Myocyte (in vitro differentiated cells): ENCODE measurements around the gene MAMLD1. TPM values are rescaled to one million over a fixed set of nuclear protein-coding genes. Genes with fewer than 3 reads are reported as not detected.

Experiments used
- DNase-seq: peaks from one replicate; pipeline ENCODE4 v3.0.0-alpha.2; 2012; ENCODE audit warnings: low read depth
- total RNA-seq: library from RNA; depleted of rRNA; stranded (reverse); fragments of >200 nt; gene quantifications from 2 replicates; pipeline ENCODE4 v1.2.3, GENCODE V29; 2014

Gene MAMLD1
- total RNA-seq, 1 donor from 2014 or later: 2.4 TPM

DNA sequence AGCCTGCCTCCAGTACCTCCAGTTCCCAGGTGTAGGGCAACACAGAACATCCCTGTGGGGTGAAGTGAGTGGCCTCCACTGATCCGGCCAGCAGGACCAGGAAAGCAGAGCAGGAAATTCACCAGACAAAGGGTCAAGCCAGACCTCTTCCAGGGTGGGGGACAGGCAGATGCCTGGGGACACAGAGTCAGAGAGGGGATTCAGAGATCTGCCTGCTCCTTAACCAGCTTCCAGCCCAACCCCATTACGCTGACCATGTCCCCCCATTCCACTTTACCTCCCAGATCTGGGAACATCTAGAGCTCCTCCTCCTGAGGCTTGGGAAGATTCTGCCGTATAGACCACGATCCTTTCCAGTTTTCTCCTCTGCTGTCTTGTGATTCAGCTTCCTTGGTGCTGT is 132.4 kb downstream of the MAMLD1 start:
- no peak for DNase-seq

DNA sequence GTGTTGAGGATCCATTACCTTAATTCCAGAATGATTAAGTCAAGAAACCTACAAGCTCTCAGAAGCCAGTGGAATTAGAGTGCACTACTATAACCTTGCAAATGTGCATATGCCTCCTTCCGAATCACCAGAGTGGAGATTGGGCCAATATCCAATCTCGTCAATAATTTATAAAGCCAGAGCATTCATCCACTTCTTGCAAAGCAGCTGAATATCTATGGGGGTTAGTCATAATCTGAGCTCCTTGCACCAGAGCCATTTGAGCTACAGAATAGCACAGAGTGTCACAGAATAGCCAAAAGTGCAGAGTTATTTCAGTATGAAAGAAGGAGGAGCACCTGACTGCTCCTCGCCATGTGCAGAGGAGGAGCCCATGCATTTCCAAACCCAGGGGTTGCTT is 136.1 kb downstream of the MAMLD1 start:
- DNase-seq: no peak

DNA sequence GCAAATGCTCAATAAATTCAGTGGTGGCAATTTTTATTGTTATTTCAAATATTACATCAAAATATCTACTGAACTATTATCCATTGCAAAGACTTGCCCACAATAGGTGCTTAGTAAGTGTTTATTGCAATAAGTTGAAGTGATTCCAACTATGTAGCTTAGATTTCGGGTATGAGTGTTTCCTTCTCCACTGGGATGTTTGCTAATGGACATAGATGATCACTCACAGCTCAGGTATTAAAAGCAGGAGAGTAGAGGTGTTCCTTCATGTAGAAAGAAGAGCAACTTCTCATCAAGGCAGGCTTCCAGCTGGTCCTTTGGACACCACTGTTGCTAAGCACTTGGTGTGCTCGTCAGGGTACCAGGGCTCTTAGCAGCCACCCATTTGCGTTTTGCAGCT is 139.0 kb downstream of the MAMLD1 start:
- DNase-seq: no peak

DNA sequence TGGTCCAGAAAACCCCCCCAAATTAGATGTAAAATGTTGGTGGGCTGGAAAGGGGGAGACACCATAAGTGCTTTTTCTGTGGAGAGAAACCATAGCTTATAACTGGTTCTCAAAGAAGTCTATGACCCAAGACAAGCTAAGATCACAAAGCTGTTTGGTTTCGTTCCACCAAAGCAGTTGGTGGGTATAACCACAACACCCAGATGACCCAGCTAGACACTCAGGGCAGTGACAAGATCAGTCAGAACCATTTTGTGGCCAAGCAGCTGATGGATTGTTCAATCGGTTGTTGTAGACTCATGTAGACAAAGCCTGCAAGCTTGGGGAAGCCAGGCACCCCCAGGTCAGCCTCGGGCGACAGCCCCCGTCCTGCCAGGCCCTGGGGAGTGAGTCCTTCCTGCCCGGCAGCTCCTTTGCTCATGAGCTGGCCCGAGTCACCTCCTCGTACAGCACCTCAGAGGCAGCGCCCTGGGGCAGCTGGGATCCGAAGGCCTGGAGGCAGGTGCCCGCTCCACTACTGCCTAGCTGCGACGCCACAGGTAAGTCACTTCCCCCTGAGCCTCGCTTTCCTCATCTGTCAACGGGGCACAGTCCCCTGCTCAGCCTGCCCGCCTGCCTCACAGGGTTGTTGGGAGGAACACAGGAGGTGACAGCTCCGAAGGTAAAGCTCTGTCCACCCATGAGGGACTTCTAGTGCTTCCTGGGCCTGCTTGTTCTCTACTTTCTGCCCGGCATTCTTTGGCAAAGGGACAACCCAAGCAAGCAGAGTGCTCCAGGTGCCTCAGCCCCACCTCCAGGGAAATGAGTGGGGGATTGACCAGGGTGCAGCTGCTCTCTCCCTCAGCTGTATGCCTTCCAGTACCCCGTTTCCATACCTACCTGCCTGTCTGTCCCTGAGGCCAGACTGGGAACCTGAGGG is 140.1 kb downstream of the MAMLD1 start:
- DNase-seq: peak; percentile 71

DNA sequence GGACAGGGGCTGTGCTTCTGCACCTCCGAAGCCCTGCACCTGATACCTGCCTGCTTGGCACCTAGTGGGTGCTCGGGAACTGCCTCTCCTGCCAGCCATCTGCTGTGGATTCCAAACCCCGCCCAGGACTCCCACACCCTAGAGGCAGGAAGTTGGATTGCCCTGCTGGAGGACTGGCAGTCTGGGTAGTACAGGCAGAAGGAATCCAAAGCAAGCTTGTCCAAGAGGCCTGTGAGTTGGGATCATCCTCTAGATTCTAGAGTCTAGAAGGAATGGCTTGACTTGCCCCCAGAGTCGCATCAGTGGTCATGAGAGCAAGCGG is 140.7 kb downstream of the MAMLD1 start:
- DNase-seq: peak; percentile 22

DNA sequence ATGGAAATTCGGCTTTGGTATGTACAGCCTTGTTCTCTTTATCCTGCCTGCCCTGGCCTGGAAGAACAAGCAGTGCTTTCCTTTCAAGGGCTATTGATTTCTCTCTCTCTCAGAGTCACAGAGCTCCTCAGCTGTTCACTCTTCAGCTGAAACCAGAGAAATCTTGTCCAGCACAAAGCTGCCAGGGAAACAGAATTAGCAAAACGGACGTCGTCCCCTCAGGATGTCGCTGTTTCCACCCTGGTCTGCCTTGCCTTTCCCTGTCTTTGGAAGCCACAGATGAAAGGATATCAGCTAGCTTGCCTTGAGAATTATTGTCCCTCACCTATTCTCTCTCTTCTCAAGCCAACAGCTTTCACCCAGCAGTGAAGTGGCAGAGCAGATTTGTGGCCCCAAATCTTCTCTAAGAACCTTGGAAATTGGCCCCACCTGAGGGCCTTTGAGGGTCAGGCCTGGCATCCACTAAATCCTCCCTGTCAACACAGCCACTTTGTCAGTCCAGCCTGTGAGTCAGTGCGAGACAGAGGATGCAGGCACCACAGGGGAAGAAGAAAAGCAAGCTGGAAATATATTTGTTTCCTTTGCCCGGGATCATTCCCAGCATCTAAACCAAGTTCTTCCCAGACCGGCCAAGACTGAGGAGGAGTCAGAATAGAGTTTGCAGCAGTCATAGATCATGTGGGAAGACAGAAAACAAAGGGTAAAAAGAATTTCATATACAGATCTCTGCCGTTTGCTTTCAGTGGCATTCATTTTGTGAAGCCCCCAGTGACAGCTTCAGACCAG is 141.5 kb downstream of the MAMLD1 start:
- DNase-seq: peak; percentile 24

DNA sequence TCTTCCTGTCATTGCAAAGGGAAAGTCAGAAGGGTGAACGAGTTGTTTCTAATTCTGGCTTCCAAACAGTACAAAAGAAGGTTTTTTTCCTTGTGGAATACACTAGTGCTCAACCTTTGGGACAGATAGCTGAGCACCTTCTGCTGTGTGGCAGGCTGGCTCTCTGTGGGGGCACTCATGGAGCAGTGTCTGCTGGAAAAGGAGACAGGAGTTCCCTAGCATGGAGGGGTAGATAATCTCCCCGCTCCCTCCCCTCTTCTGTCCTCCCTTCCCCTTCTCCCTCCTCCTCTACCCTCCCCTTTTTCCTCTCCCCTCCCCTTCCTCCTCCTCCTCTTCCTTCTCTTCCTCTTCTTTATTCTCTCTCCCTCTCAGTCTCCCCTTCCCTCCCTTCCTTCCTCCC is 142.9 kb downstream of the MAMLD1 start:
- no peak for DNase-seq

DNA sequence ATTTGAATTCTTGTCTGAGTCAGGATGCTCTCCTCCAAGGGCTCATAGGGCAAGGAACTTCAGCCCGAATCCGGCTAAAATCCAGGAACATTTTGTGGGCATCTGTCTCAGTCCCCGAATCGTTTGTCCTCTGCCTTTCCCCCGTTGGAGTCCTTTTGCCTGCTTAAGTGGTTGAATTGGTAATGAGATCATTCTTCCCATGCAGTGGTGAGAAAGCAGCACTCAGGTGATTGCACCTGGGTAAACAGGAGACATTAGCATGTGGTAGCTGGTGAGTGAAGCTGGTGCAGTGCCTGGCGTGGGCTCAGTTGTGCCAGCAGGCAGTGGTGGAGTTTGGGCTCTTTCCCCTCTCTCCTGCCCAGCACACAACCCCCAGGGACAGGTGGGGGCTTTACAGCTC is 143.4 kb downstream of the MAMLD1 start:
- no peak for DNase-seq

DNA sequence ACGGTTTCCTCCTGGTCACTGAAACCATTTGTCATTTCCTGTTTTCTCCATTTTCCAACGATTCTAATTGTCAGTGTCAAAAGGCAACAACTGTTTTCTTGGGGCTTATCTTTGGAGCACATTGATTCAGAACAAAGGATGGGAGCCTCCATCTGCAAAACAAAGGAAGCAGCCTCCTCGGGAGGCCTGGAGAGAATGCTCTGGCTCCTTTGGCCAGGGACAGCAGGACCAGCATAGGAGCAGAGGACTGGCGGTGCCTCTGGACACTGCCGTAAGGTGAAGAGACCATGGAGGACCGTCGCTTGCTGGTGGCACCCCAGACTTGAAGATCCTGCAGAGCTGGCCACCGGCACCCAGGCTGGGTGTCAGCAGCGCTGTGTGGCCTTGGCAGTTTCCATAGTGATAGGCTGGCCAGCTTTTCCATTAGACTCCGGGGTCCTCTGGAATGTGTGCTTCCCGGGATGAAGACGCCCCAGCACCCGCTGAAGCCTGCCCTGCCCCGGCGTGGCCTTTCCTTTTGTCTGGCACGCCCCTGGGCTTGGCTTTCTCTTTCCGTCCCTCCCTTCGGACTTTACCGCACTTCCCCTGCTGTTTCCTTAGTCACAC is 144.2 kb downstream of the MAMLD1 start:
- peak; percentile 32 for DNase-seq

DNA sequence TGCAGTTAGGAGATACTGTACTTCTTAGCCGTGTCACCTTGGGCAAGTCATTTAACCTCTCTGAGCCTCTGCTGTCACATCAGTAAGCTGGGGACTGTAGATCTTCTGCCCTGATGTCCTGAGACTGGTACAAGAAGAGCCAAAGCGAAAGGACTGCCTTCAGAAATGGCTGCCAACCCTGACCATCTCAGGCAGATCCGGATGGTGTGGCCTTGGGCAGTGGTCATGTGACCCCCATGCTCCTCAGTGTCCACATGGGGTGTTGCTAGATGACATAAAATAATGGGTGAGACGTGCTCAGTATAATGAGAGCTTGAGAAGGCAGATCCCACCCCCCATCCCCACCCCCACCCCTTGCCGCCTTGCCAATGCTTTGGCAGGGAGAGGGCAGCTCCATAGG is 144.9 kb downstream of the MAMLD1 start:
- no peak for DNase-seq

DNA sequence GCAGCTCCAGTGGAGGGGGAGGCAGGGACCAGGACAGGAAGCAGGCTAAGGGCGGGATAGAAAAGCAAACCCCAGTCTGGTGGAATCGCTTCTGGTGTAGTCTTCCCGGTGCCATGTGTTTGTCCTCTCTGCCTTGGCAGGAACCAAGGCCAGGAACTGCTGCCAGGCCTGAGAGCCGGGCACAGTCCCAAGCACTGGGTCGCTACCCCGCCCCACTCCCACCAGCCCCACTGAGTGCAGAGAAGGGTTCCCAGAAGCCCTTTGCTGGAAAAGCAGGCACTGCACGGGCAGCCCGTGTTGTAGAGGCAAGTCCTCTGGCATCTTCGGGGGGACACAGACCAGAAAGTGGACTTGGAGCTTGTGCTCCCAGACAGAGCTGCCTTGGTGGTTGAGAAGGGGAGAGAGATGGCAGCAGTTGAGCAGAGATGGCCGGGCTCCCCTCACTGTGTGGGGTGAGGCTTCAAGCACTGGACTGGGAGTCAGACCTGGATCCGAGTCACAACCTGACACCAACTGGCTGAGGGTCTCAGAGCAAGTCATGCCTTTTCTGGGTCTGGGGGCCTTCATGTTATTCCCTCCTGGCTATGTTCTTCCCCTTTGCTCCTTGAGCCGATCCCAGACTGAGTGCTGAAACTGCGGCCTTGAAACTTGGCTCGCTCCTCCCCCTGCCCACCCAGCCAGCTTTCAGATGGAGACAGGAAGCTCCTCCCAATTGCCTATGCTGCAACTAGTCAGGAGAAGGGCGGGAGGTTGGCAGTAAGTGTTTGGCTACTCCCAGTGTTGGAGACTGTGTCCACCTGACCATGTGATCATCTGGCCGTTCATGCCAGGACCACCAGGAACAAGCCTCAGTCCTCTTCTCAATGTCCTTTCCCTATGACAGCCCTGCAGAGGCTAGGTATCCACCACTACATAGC is 145.6 kb downstream of the MAMLD1 start:
- DNase-seq: no peak

DNA sequence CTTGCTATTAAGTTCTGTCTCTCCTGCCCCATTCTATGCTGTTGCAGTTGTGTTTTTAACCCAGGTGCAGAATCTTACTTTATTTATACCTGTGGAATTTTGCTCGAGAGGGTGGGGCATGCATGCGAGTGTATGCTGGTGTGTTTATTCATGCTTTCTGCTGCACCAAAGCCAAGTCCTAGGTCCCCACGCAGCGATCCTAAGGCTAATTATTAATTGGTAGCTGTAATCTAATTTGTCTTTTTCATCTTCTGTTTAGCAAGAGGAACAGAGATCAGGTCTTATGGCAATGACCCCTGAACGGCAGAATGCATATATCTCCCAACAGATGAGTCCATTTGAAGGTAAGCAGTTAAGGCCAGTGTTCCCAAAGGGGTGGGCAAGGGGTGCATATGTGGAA is 146.6 kb downstream of the MAMLD1 start:
- no peak for DNase-seq

DNA sequence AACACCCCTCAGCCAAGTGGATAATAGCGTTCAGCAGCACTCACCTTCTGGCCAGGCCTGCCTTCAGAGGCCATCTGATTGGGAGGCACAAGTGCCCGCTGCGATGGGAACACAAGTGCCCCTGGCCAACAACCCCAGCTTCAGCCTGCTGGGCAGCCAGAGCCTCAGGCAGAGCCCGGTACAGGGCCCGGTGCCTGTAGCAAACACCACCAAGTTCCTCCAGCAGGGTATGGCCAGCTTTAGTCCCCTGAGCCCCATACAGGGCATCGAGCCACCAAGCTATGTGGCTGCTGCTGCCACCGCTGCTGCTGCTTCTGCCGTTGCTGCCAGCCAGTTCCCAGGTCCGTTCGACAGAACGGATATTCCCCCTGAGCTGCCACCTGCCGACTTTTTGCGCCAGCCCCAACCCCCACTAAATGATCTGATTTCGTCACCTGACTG is 149.4 kb downstream of the MAMLD1 start:
- DNase-seq: no peak

DNA sequence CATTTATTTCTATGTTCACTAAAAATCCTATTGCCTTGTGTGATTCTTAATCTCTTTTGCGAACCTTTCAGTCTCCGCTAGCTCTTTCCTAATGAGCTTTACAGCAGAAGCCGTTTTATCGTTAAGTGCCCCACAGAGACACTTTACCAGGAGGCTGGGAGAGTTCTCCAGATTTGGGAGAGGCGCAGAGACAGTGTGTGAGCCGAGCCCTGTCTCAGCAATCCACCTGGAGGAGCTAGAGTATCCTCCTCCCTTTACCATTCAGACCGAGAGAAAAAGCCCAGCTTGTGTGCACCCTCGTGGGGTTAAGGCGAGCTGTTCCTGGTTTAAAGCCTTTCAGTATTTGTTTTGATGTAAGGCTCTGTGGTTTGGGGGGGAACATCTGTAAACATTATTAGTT is 150.4 kb downstream of the MAMLD1 start:
- no peak for DNase-seq

DNA sequence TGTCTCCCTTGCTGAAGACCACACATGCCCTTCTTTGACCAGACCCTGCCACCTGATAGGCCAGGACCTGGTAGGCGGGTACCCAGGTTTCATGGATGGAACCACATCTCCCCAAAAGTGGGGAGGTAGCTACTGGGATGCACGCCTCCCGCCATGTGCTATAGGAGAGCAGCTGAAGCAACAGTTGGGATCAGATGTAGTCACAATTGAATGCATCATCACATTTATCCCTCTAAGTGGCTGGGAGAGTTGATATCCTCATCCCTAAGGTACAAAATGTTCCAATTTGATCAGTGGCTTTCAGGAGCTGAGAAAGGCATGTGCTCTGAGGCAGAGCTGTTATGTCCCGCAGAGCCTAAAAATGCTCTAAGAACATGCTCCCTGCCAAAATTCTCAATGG is 151.3 kb downstream of the MAMLD1 start:
- DNase-seq: no peak

DNA sequence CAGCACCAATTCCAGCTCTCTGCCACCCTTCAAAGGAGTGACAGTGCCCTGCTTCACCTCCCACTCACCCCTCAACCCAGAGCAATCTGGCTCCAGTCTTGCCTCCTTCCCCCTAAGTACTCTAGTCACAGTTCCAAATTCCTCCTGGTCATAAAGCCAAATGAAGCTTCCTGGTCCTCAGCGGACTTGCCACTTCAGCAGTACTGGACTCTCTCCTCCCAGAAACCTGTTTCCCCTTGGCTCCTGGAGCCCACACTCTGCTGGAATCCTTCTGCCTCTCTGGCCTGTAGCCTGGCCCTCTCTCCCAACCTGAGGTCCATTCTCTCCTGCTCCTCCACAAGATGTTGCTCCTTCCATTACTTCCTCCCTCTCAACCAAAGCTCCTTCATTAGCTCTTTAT is 152.7 kb downstream of the MAMLD1 start:
- no peak for DNase-seq

DNA sequence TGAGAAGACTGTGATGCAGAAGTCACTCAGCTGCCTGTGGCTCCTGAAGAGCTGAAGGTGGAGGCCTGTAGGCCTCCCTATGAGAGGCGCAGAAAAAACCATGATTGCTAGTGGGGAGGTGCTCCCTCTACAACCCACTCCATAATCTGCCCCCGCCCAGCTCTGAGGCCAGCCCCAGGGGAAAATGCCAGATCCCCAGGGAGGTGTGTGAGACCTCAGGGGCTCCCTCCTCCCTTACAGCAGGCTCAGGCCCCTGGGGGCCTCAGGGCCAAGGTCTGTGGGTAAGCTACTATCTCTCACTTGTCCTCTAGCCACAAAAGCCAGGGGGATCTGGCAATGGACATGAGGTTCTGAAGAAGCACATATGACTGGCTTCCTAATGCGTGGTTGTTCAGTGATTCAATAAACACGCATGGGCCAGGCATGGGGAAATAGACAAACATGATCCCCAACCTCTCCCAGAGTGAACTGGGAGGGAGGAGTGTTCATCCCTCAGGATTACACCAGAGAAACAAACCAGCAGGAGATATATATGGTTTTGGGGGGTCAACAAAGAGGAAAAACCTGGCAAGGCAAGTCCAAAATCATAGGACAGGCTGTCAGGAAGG is 154.3 kb downstream of the MAMLD1 start:
- no peak for DNase-seq

DNA sequence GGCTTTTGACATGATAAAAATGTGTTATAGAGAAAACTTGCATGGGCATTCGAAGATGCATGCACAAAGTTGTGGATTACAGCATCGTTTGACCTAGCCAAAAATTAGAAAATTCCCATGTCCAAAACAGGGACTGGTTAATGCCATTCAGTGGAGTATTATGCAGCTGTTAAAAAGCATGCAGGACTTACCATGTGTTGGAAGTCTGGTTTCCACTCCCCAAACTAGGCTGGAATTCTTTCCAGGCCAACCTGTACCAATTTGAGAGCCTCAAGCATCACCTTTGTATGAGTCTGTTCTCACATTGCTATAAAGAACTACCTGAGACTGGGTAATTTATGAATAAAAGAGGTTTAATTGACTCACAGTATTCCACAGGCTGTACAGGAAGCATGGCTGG is 159.4 kb downstream of the MAMLD1 start:
- DNase-seq: no peak

DNA sequence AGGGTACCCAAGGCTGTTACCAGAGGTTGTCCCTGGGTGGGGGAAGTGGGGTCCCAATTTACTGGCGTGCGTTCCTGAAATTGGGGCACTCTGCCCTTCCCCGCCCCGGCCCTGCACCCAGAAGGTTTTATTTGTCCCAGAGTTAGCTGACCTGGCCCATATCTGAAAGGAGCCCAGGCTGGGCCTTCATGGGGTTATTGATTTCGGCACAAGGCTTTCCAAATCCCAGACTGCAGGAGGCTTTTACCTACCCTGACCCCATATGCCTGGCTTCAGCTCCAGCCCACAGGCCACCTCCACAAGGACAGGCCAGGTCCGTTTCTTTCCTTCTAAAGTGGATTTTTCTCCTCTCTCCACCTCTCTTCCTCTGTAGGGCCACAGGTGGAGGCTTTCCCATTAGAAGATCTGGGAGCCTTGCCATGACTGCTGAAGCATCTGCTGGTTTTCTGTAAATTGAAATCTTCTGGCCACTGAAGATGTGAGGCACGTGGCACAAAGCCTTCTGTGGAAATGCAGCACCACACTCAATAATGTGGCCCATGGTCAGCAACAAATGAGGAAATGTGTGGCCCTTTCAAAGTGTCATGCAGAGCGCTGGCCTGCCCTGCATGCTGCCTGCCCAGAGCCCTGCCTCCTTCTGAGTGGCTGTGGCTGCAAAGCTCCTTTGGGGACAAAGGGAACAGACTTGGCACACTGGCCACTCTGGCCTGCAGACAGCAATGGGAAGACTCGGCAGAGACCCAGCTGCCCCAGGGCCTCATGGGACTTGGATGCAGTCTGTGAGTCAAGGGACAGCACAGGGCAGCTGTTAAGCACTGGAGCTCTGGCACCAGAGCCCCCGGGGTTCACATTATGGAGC is 162.2 kb downstream of the MAMLD1 start:
- DNase-seq: peak; percentile 14

DNA sequence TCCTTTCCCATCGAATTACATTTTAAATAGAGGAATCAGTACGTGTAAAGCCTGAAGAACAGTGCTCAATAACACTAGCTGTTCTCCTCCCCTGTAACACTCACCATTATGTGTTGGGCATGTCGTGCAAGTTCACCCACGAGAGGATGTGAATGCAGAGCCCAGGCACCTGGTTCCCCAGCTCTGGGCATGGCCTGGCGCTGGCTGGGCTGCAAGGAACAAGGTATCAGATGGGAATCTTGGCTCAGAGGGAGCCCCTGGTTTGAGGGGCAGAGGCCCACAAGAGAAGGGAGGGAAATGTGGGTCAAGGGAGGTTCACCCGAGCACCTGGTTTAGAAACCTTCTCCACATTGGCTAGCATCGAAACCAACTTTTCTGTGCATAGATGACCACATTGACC is 163.6 kb downstream of the MAMLD1 start:
- DNase-seq: no peak
